HG02973 (cell line): ENCODE measurements around the gene MYPN.
"Not testable (repeated sequence)": the region's sequence is repeated elsewhere in the genome, so short reads cannot be mapped to it uniquely, and the experiment has no call there.

Experiments used
- ATAC-seq: cut with Tn5 transposase; IDR thresholded peaks from one replicate; pipeline ENCODE4 v1.9.1; 2021; ENCODE audit warnings: moderate library complexity; ENCODE audit not compliant: unreplicated experiment

Gene MYPN

GRCh38 chr10:68167586-68168189 is 58.4 kb downstream of the MYPN start:
- no peak for ATAC-seq

GRCh38 chr10:68171539-68172080 is 62.3 kb downstream of the MYPN start:
- peak; percentile 59 for ATAC-seq

GRCh38 chr10:68172324-68172723 is 63.0 kb downstream of the MYPN start:
- no peak for ATAC-seq

- ATAC-seq: no peak
Measured at GRCh38 chr10:68175949-68176348, 66.7 kb downstream of the MYPN start.

- ATAC-seq: no peak
Measured at GRCh38 chr10:68176797-68177196, 67.5 kb downstream of the MYPN start.

- ATAC-seq: no peak
Measured at GRCh38 chr10:68178592-68178991, 69.3 kb downstream of the MYPN start.

GRCh38 chr10:68179016-68179415 is 69.7 kb downstream of the MYPN start:
- no peak for ATAC-seq

GRCh38 chr10:68180490-68180889 is 71.2 kb downstream of the MYPN start:
- ATAC-seq: no peak

- no peak for ATAC-seq
Measured at GRCh38 chr10:68184546-68184945, 75.3 kb downstream of the MYPN start.

GRCh38 chr10:68185085-68185484 is 75.8 kb downstream of the MYPN start:
- no peak for ATAC-seq

- ATAC-seq: no peak
Measured at GRCh38 chr10:68188835-68189234, 79.5 kb downstream of the MYPN start.

GRCh38 chr10:68192113-68192512 is 82.8 kb downstream of the MYPN start:
- no peak for ATAC-seq

GRCh38 chr10:68194290-68194689 is 85.0 kb downstream of the MYPN start:
- ATAC-seq: no peak

- ATAC-seq: not testable (repeated sequence)
Measured at GRCh38 chr10:68195776-68196175, 86.5 kb downstream of the MYPN start.

- no peak for ATAC-seq
Measured at GRCh38 chr10:68196701-68197100, 87.4 kb downstream of the MYPN start.

GRCh38 chr10:68202960-68203353 is 93.7 kb downstream of the MYPN start:
- no peak for ATAC-seq

- no peak for ATAC-seq
Measured at GRCh38 chr10:68208424-68209042, 99.2 kb downstream of the MYPN start.

GRCh38 chr10:68211669-68212068 is 102.4 kb downstream of the MYPN start:
- no peak for ATAC-seq

GRCh38 chr10:68212721-68213352 is 103.5 kb downstream of the MYPN start:
- no peak for ATAC-seq

GRCh38 chr10:68218786-68219185 is 109.5 kb downstream of the MYPN start:
- no peak for ATAC-seq

- ATAC-seq: no peak
Measured at GRCh38 chr10:68221196-68221595, 111.9 kb downstream of the MYPN start.

- ATAC-seq: no peak
Measured at GRCh38 chr10:68222391-68222790, 113.1 kb downstream of the MYPN start.
